K562 (cell line): Measurements from ENCODE around the gene CLDN5. TPM values are rescaled to one million over a fixed set of nuclear protein-coding genes. Genes with fewer than 3 reads are reported as not detected.

Experiments
- BCL6 ChIP-seq: fragments of 250-450 bp; sonication (Bioruptor Pico); IDR thresholded peaks from 2 replicates; pipeline ENCODE4 v1.4.0; 2020
- CBFB ChIP-seq: sonication (generic); formaldehyde crosslinking; IDR thresholded peaks from 2 replicates; pipeline ENCODE4 v1.4.0; 2020; ENCODE audit warnings: mild to moderate bottlenecking, missing genetic modification reagents
- DACH1 ChIP-seq: fragments of 450-650 bp; IDR thresholded peaks from 2 replicates; pipeline ENCODE4 v1.6.1; 2018; ENCODE audit not compliant: partially characterized antibody
- ETV1 ChIP-seq: fragments of 450-650 bp; conservative IDR thresholded peaks from 2 replicates; pipeline ENCODE4 v1.6.1; 2016; ENCODE audit warnings: missing genetic modification characterization, control low read depth, low read depth, missing compliant biosample characterization
- GTF2E2 ChIP-seq: fragments of 200-800 bp; sonication (Bioruptor generic); IDR thresholded peaks from 2 replicates; pipeline ENCODE4 v1.6.1; 2016; ENCODE audit warnings: missing genetic modification characterization, missing compliant biosample characterization
- MYC ChIP-seq, 2 experiments: fragments of 250-450 bp in 1 of 2; sonication (Bioruptor Pico) in 1 of 2; IDR thresholded peaks; 2 replicates each; pipeline versions ENCODE4 v1.5.1 to v1.6.1; 2012 to 2021; ENCODE audit warnings: low read depth in 2 of 2, borderline replicate concordance in 1 of 2, improper control_type of control experiment in 1 of 2, low read length in 1 of 2, mild to moderate bottlenecking in 1 of 2, moderate library complexity in 1 of 2
- NFRKB ChIP-seq: fragments of 450-650 bp; IDR thresholded peaks from 2 replicates; pipeline ENCODE4 v1.6.1; 2016; ENCODE audit warnings: low read depth
- NKRF ChIP-seq: fragments of 450-650 bp; IDR thresholded peaks from 2 replicates; pipeline ENCODE4 v1.6.1; 2016; ENCODE audit warnings: borderline replicate concordance
- PHB ChIP-seq: fragments of 250-450 bp; sonication (Bioruptor Pico); IDR thresholded peaks from 2 replicates; pipeline ENCODE4 v1.5.0; 2021
- RBM22 ChIP-seq: fragments of 200-400 bp; formaldehyde crosslinking; IDR thresholded peaks from 2 replicates; pipeline ENCODE4 v1.6.1; 2018; ENCODE audit warnings: low read length, low read depth; ENCODE audit not compliant: poor library complexity, severe bottlenecking
- RBM25 ChIP-seq: fragments of 200-400 bp; formaldehyde crosslinking; IDR thresholded peaks from 2 replicates; pipeline ENCODE4 v1.6.1; 2018; ENCODE audit warnings: low read length, low read depth, moderate library complexity; ENCODE audit not compliant: severe bottlenecking
- SRSF7 ChIP-seq: fragments of 200-400 bp; formaldehyde crosslinking; optimal IDR thresholded peaks from 2 replicates; pipeline ENCODE3; 2017; ENCODE audit warnings: mild to moderate bottlenecking, low read depth, low read length
- TCF7L2 ChIP-seq: fragments of 150-350 bp; IDR thresholded peaks from 2 replicates; pipeline ENCODE4 v1.6.1; 2016; ENCODE audit warnings: low read depth, mild to moderate bottlenecking, low read length, moderate library complexity
- ZC3H11A ChIP-seq: IDR thresholded peaks from 2 replicates; pipeline ENCODE4 v1.6.1; 2012; ENCODE audit warnings: low read depth, low read length, improper control_type of control experiment
- ZNF274 ChIP-seq: IDR thresholded peaks from 2 replicates; pipeline ENCODE4 v1.6.1; 2011; ENCODE audit warnings: low read depth, mild to moderate bottlenecking, low read length, moderate library complexity, borderline replicate concordance
- ZNF561 ChIP-seq: fragments of 450-650 bp; formaldehyde crosslinking; conservative IDR thresholded peaks from 2 replicates; pipeline ENCODE4 v1.4.0; 2020; ENCODE audit warnings: mild to moderate bottlenecking, moderate library complexity
- polyA plus RNA-seq, 8 experiments: library from polyadenylated mRNA; depleted of rRNA in 4 of 8; stranded (reverse) in 5 of 8; unstranded in 3 of 8; fragments of >200 nt; fragmentation: Nextera tagmentation in 2 of 8; fragmentation: Illumina TruSeq in 1 of 8; extraction: Ambion mirVana in 2 of 8; extraction: Trizol in 1 of 8; gene quantifications; 2 replicates each; pipeline versions ENCODE4 v1.2.1 to v1.2.3, GENCODE V29; 2011 to 2014; ENCODE audit warnings: inconsistent platforms in 1 of 8, missing spikeins in 1 of 8
- total RNA-seq, 7 experiments: library from RNA; depleted of rRNA in 6 of 7; stranded (reverse); fragments of >200 nt in 6 of 7; fragmentation: Illumina TruSeq in 2 of 7; extraction: Trizol in 2 of 7; gene quantifications; 2 replicates each; pipeline versions ENCODE4 v1.2.1 to v1.2.3, GENCODE V29; 2011 to 2021; ENCODE audit warnings: low replicate concordance in 1 of 7

Gene CLDN5
- total and polyA plus RNA-seq, 9 of the 15 experiments (the other 6 are each of a cell fraction or from before 2014, with no cell fraction given): 0.20 TPM; not detected in 8

GRCh38 chr22:19477321-19478044 is 46.7 kb downstream of the CLDN5 start (continued):
- no peak for TF ChIP-seq TCF7L2
- TF ChIP-seq DACH1: no peak
- no peak for TF ChIP-seq ZNF561
- no peak for TF ChIP-seq CBFB (CRISPR knock-in tag)
- no peak for TF ChIP-seq PHB (CRISPR knock-in tag)
- peak; percentile 52 for TF ChIP-seq MYC (IDR thresholded peaks at IDR 0.05; ENCODE audit: low read depth, low read length)
- TF ChIP-seq MYC (CRISPR knock-in tag; IDR thresholded peaks at IDR 0.05; ENCODE audit: borderline replicate concordance, low read depth): 0 out of 2 replicates have a peak, but pooled peaks have one; percentile 13
- peak; percentile 28; the same call in 1 of the 2 replicates for TF ChIP-seq ZNF274
- no peak for TF ChIP-seq ZC3H11A
- TF ChIP-seq NKRF: no peak
- TF ChIP-seq SRSF7: no peak
- no peak for TF ChIP-seq GTF2E2 (tag)
- TF ChIP-seq NFRKB: no peak
- TF ChIP-seq RBM22: no peak
- no peak for TF ChIP-seq RBM25
- no peak for TF ChIP-seq BCL6 (CRISPR knock-in tag)
- peak; percentile 25; the same call in 1 of the 2 replicates for TF ChIP-seq ETV1
